ENCODE data around the gene MYRIP.

The MYRIP gene

DNA sequence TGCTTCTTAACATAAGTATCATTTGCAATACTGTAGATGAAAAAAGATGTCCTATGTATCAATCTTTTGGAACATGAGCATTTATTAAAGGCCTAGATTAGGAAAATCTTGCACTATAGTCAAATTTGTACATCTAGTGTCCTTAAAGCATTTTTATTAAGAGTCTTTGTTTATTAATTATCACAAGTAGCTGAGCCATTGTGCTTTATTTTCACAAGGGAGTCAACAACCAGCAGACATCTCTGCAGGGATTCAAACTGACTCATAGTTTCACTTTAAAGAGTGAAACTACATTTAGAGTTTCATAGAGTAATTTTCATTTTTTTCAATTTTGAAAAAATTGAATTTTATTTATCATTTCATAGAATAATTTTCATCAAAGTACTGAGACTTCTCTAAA is 405.6 kb downstream of the MYRIP start:
- no peak overlapping the region for H3K4me3 ChIP-seq (ENCODE audit: low read depth, low read length)
- TF ChIP-seq MYC (IDR thresholded peaks at IDR 0.05; ENCODE audit: low read depth, low read length): no peak
- DNase-seq (ENCODE audit: low read depth): no peak

DNA sequence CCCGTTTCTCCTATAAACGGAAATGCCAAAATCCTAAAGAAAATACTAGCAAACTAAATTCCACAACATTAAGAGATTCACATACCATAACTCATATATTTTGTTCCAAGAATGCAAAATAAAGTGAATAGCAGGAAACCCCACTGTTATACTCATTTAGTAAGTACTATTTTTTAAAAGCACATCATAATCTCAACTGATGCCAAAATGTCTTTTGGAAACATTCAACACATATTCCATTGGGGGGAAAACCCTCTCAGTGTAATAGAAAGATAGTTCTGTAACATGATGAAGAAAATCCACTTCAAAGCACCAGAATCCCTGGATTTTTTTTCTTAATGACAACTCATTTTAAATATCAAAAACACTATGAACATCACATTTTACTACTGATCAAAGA is 407.1 kb downstream of the MYRIP start:
- no peak for TF ChIP-seq MYC (IDR thresholded peaks at IDR 0.05; ENCODE audit: low read depth, low read length)
- TF ChIP-seq, protein P1, sequence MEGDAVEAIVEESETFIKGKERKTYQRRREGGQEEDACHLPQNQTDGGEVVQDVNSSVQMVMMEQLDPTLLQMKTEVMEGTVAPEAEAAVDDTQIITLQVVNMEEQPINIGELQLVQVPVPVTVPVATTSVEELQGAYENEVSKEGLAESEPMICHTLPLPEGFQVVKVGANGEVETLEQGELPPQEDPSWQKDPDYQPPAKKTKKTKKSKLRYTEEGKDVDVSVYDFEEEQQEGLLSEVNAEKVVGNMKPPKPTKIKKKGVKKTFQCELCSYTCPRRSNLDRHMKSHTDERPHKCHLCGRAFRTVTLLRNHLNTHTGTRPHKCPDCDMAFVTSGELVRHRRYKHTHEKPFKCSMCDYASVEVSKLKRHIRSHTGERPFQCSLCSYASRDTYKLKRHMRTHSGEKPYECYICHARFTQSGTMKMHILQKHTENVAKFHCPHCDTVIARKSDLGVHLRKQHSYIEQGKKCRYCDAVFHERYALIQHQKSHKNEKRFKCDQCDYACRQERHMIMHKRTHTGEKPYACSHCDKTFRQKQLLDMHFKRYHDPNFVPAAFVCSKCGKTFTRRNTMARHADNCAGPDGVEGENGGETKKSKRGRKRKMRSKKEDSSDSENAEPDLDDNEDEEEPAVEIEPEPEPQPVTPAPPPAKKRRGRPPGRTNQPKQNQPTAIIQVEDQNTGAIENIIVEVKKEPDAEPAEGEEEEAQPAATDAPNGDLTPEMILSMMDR (IDR thresholded peaks at IDR 0.05; ENCODE audit: low read depth, low read length): no peak
- TF ChIP-seq MAX (IDR thresholded peaks at IDR 0.05; ENCODE audit: low read depth, low read length): no peak
- TF ChIP-seq POLR2A (IDR thresholded peaks at IDR 0.05; ENCODE audit: extremely low read depth, insufficient read length): no peak
- H3K4me3 ChIP-seq (ENCODE audit: low read depth, low read length): no peak overlapping the region
- no peak for DNase-seq (ENCODE audit: low read depth)

DNA sequence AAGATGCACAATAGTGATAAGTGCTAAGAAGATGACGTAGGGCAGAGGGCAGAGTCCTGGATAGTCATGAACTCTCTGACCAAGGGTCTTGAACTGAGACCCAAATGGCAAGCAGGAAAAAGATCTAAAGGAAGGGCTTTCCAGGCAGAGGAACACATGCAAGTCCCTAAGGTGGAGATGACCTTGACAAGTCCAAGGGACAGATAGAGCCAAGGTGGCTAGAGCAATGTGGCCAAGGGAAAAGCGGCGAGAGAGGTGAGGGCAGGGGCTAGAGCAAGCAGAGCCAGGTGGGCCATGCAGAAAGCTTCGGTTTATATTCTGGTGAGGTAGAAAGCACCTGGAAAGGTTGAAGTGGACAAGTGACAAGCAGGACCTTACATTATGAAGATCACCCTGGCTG is 414.4 kb downstream of the MYRIP start:
- TF ChIP-seq MYC (IDR thresholded peaks at IDR 0.05; ENCODE audit: low read depth, low read length) (no peak), POLR2A (IDR thresholded peaks at IDR 0.05; ENCODE audit: extremely low read depth, insufficient read length) (no peak), MAX (IDR thresholded peaks at IDR 0.05; ENCODE audit: low read depth, low read length) (no peak)
- TF ChIP-seq, protein P1 (IDR thresholded peaks at IDR 0.05; ENCODE audit: low read depth, low read length): no peak
- no peak for DNase-seq (ENCODE audit: low read depth)
- no peak overlapping the region for H3K4me3 ChIP-seq (ENCODE audit: low read depth, low read length)

DNA sequence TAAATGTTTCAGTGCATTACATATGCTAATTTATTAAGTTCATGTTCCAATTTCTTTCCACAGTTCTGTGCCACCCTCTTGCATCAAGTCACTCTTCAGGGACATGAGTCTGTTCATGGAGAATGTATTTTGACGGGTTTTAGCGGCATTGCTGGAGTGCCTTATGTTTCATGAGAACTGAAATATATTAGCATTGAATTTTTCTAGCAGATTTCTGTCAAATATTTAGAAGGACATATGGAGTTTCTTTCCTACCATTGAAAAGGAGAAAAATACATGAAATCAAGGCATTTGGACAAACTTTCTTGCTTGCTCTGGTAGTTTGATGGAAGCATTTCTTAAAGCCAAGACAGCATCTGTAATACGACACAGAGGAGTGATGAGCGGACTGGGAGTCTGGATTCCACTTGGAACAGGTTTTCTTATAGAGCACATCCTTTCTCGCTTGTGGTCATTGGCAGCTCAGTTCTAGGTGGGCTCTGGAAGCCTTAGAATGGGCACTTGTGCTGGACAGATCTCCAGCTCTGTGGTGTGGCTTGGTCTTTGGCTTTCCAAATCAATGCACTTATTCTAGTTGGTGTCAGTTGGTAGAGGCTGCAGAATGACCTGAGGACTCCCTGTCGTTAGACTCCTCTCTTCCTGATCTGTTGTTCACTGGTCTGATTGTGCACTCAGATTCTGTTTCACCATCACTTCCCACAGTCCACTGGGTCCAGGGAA is 415.5 kb downstream of the MYRIP start:
- H3K4me3 ChIP-seq (ENCODE audit: low read depth, low read length): no peak overlapping the region
- no peak for DNase-seq (ENCODE audit: low read depth)
- TF ChIP-seq, protein P1 (IDR thresholded peaks at IDR 0.05; ENCODE audit: low read depth, low read length): no peak
- TF ChIP-seq MAX (IDR thresholded peaks at IDR 0.05; ENCODE audit: low read depth, low read length) (no peak), MYC (IDR thresholded peaks at IDR 0.05; ENCODE audit: low read depth, low read length) (no peak)

DNA sequence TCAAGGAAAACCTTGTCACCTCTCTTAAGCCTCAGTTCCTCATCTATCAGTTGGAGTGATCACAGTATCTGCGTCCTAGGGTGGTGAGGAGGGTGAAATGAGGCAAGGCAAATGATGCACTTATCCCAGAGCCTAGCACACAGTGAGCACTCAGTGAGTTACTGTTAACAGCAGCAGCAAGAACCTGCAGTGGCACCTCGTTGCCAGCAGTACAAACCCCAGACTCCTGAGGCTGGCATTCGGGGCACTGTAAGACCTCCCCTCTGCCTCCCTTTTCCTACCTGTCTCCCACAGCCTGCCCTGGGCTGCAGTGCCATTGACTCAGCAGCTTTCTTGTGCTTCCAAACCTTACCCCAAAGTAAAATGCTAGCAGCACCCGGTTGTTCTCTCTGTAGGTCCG is 417.2 kb downstream of the MYRIP start:
- no peak for TF ChIP-seq POLR2A (IDR thresholded peaks at IDR 0.05; ENCODE audit: extremely low read depth, insufficient read length)
- TF ChIP-seq, protein P1 (IDR thresholded peaks at IDR 0.05; ENCODE audit: low read depth, low read length): no peak
- TF ChIP-seq MYC (IDR thresholded peaks at IDR 0.05; ENCODE audit: low read depth, low read length): no peak
- no peak for TF ChIP-seq MAX (IDR thresholded peaks at IDR 0.05; ENCODE audit: low read depth, low read length)

DNA sequence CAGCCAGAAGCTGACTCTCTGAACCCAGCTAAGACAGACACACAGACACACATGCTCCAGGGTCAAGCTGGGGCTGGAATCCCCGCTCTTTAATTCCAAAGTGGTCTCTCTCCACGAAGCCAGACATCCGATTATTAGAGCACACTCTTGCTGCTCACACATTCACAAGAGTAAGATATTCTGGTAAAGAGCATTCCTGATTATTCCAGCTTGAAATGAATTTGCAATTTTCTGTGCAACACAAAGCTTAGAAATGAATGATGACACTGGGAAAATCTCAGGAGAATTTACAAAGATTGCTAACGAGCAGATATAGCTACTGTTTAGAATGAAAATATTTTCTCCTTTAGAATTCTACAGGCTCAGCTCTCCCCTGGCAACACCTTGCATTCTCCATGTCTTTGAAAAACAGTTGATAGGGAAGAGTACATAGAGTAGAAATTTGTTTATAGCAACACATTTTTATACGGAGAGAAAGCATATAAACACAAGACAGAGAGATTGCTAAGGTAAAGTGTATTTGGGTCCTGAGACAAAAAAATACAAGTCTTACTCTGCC is 419.5 kb downstream of the MYRIP start:
- DNase-seq (ENCODE audit: low read depth): no peak
- no peak overlapping the region for H3K4me3 ChIP-seq (ENCODE audit: low read depth, low read length)
- TF ChIP-seq MAX (IDR thresholded peaks at IDR 0.05; ENCODE audit: low read depth, low read length) (no peak), POLR2A (IDR thresholded peaks at IDR 0.05; ENCODE audit: extremely low read depth, insufficient read length) (no peak), MYC (IDR thresholded peaks at IDR 0.05; ENCODE audit: low read depth, low read length) (no peak)
- TF ChIP-seq, protein P1 (IDR thresholded peaks at IDR 0.05; ENCODE audit: low read depth, low read length): no peak

More for the DNA sequence above, 417.2 kb downstream of the MYRIP start:
- DNase-seq (ENCODE audit: low read depth): no peak
- H3K4me3 ChIP-seq (ENCODE audit: low read depth, low read length): no peak overlapping the region
